GM19395 (cell line): Measurements from ENCODE around the gene HSPG2.

Experiments used
- ATAC-seq: cut with Tn5 transposase; IDR thresholded peaks from one replicate; pipeline ENCODE4 v1.9.1; 2021; ENCODE audit warnings: mild to moderate bottlenecking, moderate library complexity; ENCODE audit not compliant: unreplicated experiment

Gene HSPG2

GRCh38 chr1:21867451-21867996 is 69.6 kb downstream of the HSPG2 start:
- no peak for ATAC-seq

GRCh38 chr1:21866707-21867043 is 70.4 kb downstream of the HSPG2 start:
- ATAC-seq, result peak; percentile 15

- ATAC-seq, result peak; percentile 93
Observed at GRCh38 chr1:21865943-21866706, 71.0 kb downstream of the HSPG2 start.

- peak; percentile 21 for ATAC-seq
Observed at GRCh38 chr1:21865609-21865942, 71.5 kb downstream of the HSPG2 start.

- no peak for ATAC-seq
Observed at GRCh38 chr1:21864730-21865129, 72.4 kb downstream of the HSPG2 start.

GRCh38 chr1:21863981-21864380 is 73.1 kb downstream of the HSPG2 start:
- no peak for ATAC-seq

- ATAC-seq, result no peak
Observed at GRCh38 chr1:21861602-21862429, 75.3 kb downstream of the HSPG2 start.

- ATAC-seq, result no peak
Observed at GRCh38 chr1:21860971-21861370, 76.1 kb downstream of the HSPG2 start.

GRCh38 chr1:21859669-21860179 is 77.4 kb downstream of the HSPG2 start:
- no peak for ATAC-seq

GRCh38 chr1:21857840-21858670 is 79.1 kb downstream of the HSPG2 start:
- no peak for ATAC-seq

GRCh38 chr1:21857142-21857839 is 79.8 kb downstream of the HSPG2 start:
- no peak for ATAC-seq

- no peak for ATAC-seq
Observed at GRCh38 chr1:21855257-21856096, 81.6 kb downstream of the HSPG2 start.

GRCh38 chr1:21854751-21855131 is 82.4 kb downstream of the HSPG2 start:
- no peak for ATAC-seq

- no peak for ATAC-seq
Observed at GRCh38 chr1:21854090-21854750, 82.9 kb downstream of the HSPG2 start.

- ATAC-seq, result no peak
Observed at GRCh38 chr1:21853131-21853427, 84.0 kb downstream of the HSPG2 start.

GRCh38 chr1:21852282-21853130 is 84.6 kb downstream of the HSPG2 start:
- peak; percentile 73 for ATAC-seq

- ATAC-seq, result no peak
Observed at GRCh38 chr1:21851430-21852250, 85.5 kb downstream of the HSPG2 start.
